CD14-positive monocyte (primary cell): ENCODE data around the gene FAM50B. TPM values are rescaled to one million over a fixed set of nuclear protein-coding genes. Genes with fewer than 3 reads are reported as not detected.

ENCODE experiments used
- DNase-seq, 3 donors: peaks; one replicate each; pipeline ENCODE4 v3.0.0-alpha.2; 2011 to 2022
- H2AFZ ChIP-seq: 2 replicates; pipeline ENCODE4 v1.6.0; 2012; ENCODE audit warnings: mild to moderate bottlenecking, low read depth, low read length, inconsistent platforms; ENCODE audit not compliant: insufficient read depth, poor library complexity, severe bottlenecking
- H3K27ac ChIP-seq, 2 donors: 1 replicate in 1 of 2; 2 replicates in 1 of 2; pipeline ENCODE4 v1.5.1; 2012 to 2013; ENCODE audit warnings: low read length in 2 of 2, control low read depth in 1 of 2, inconsistent platforms in 1 of 2, low read depth in 1 of 2, mild to moderate bottlenecking in 1 of 2
- H3K27me3 ChIP-seq, 2 donors: one replicate each; pipeline versions ENCODE4 v1.6.0 to v1.6.1; 2011 to 2013; ENCODE audit warnings: low read length in 2 of 2; ENCODE audit not compliant: control insufficient read depth in 2 of 2, insufficient read depth in 2 of 2
- H3K36me3 ChIP-seq, 2 donors: replicated peaks in 1 of 2; 1 replicate in 1 of 2; 2 replicates in 1 of 2; pipeline versions ENCODE4 v1.5.1 to v1.6.1; 2012 to 2013; ENCODE audit warnings: low read length in 2 of 2, control low read depth in 1 of 2, inconsistent platforms in 1 of 2, mild to moderate bottlenecking in 1 of 2; ENCODE audit not compliant: insufficient read depth in 2 of 2, control insufficient read depth in 1 of 2
- H3K4me1 ChIP-seq, 2 donors: 1 replicate in 1 of 2; 2 replicates in 1 of 2; pipeline versions ENCODE4 v1.5.1 to v1.6.1; 2012 to 2013; ENCODE audit warnings: low read length in 2 of 2, control low read depth in 1 of 2, inconsistent platforms in 1 of 2, mild to moderate bottlenecking in 1 of 2, moderate library complexity in 1 of 2; ENCODE audit not compliant: insufficient read depth in 2 of 2, control insufficient read depth in 1 of 2
- H3K4me2 ChIP-seq: replicated peaks from 2 replicates; pipeline ENCODE3; 2012; ENCODE audit warnings: low read length, moderate library complexity, mild to moderate bottlenecking; ENCODE audit not compliant: poor library complexity, severe bottlenecking; ENCODE audit errors: extremely low read depth
- H3K4me3 ChIP-seq, 3 experiments: fragments of 200-600 bp in 1 of 3; sonication (generic) in 1 of 3; replicated peaks in 1 of 3; 1 replicate in 2 of 3; 2 replicates in 1 of 3; pipeline ENCODE4 v1.5.1; 2011 to 2013; ENCODE audit warnings: low read length in 3 of 3, mild to moderate bottlenecking in 3 of 3, control low read depth in 2 of 3, low read depth in 2 of 3, inconsistent platforms in 1 of 3, moderate library complexity in 1 of 3
- H3K79me2 ChIP-seq: 2 replicates; pipeline ENCODE4 v1.6.0; 2012; ENCODE audit warnings: mild to moderate bottlenecking, control low read depth, inconsistent platforms, low read length, moderate library complexity; ENCODE audit not compliant: insufficient read depth
- H3K9ac ChIP-seq: 2 replicates; pipeline ENCODE4 v1.6.0; 2017; ENCODE audit warnings: low read length, mild to moderate bottlenecking; ENCODE audit not compliant: insufficient read depth, poor library complexity, severe bottlenecking
- H3K9me3 ChIP-seq, 2 donors: replicated peaks in 1 of 2; 1 replicate in 1 of 2; 2 replicates in 1 of 2; pipeline versions ENCODE4 v1.5.1 to v1.6.1; 2012 to 2013; ENCODE audit warnings: low read length in 2 of 2, control low read depth in 1 of 2; ENCODE audit not compliant: control insufficient read depth in 1 of 2, insufficient read depth in 1 of 2
- H4K20me1 ChIP-seq: 2 replicates; pipeline ENCODE4 v1.6.0; 2012; ENCODE audit warnings: mild to moderate bottlenecking, low read length, control low read depth, moderate library complexity; ENCODE audit not compliant: insufficient read depth
- H3K27ac Mint-ChIP-seq, 7 donors: one replicate each; pipeline ENCODE4 v1.8.0; 2020; ENCODE audit warnings: mild to moderate bottlenecking in 7 of 7, mixed read lengths in 7 of 7, moderate library complexity in 6 of 7, inconsistent platforms in 2 of 7
- H3K27me3 Mint-ChIP-seq, 3 donors: one replicate each; pipeline ENCODE4 v1.8.0; 2021 to 2022; ENCODE audit warnings: low read depth in 3 of 3, mild to moderate bottlenecking in 3 of 3, mixed read lengths in 3 of 3, moderate library complexity in 3 of 3, inconsistent platforms in 1 of 3
- H3K36me3 Mint-ChIP-seq, 2 donors: one replicate each; pipeline ENCODE4 v1.8.0; 2020; ENCODE audit warnings: mixed read lengths in 2 of 2, inconsistent platforms in 1 of 2, mild to moderate bottlenecking in 1 of 2
- H3K4me1 Mint-ChIP-seq: one replicate; pipeline ENCODE4 v1.8.0; 2020; ENCODE audit warnings: mild to moderate bottlenecking, mixed read lengths
- H3K4me3 Mint-ChIP-seq, 2 donors: one replicate each; pipeline ENCODE4 v1.8.0; 2020; ENCODE audit warnings: mild to moderate bottlenecking in 2 of 2, mixed read lengths in 2 of 2, moderate library complexity in 1 of 2
- H3K9me3 Mint-ChIP-seq, 7 donors: one replicate each; pipeline ENCODE4 v1.8.0; 2020 to 2022; ENCODE audit warnings: mixed read lengths in 7 of 7, mild to moderate bottlenecking in 6 of 7, moderate library complexity in 6 of 7, inconsistent platforms in 2 of 7
- WGBS: methylation state at CpG from one replicate; pipeline ENCODE4 v1.1.5; 2013; ENCODE audit warnings: missing lambda C conversion rate; ENCODE audit not compliant: insufficient coverage; 5-methylcytosine and 5-hydroxymethylcytosine counted together
- intact Hi-C, 2 donors: fragments of 100-400 bp; cut with micrococcal nuclease; formaldehyde crosslinking; loops; one replicate each; pipeline versions ENCODE4 v1.15.0 to v1.15.1; 2023
- polyA plus RNA-seq, 3 donors: library from polyadenylated mRNA; depleted of rRNA in 1 of 3; unstranded in 2 of 3; stranded (reverse) in 1 of 3; fragments of 300-500 nt in 2 of 3; fragments of >200 nt in 1 of 3; fragmentation: Illumina TruSeq in 2 of 3; gene quantifications; 1 replicate in 2 of 3; 2 replicates in 1 of 3; pipeline ENCODE4 v1.2.3, GENCODE V29; 2012 to 2021
- TF ChIP-seq, protein P1 (sequence below): fragments of 200-600 bp; IDR thresholded peaks from one replicate; pipeline ENCODE4 v1.8.0; 2022; ENCODE audit warnings: antibody characterized with exemption, mild to moderate bottlenecking

FAM50B gene
- polyA plus RNA-seq, 3 donors = 1.8 to 3.3 (median 3.0) TPM

DNA sequence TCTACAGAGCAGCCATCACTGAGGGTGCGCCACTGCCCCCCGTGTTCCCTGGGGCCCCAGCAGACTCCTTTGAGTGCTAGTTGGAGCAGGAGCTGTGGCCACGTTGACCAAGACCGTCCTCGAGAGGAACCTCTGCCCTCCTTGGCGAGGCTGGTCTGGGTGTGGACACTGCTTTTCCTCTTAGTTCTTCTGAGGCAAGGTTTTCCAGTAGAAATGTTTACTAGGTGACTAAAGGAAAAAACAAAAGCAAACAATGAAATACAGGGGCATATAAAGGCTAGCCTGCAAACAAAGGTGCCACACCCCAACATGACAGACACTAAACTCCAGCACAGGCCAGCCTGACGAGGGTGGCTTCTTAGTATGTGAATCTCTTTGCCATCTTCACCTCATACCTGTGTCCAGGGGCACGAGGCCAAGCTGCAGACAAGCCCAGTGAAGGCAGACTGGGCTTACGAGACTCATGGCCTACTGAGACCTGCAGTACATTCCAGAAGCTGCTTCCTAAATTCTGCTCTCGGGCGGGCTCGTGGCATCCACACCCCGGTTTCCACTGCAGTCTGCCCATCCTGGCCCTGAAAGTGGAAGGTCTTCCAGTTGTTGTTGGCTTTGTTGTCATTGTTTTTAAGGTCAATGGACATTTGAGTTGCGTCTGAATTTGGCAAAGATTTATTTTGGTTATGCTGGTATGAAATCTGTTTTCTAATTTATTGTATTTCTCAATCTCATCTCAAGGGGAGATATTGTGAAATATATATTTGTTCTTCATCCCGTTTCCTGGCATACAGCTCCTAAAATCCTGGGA is 39.2 kb downstream of the FAM50B start:
- Mint-ChIP-seq H3K27ac (no peak overlapping the region), H3K9me3 (peaks cover 0 to under 1% (median 0%) of the 10 kb centered on the region in 7 donors), H3K36me3 (no peaks in the 10 kb centered on the region), H3K4me1 (no peaks in the 10 kb centered on the region), H3K4me3 (no peak overlapping the region), H3K27me3 (peaks cover 0 to 4% (median 0%) of the 10 kb centered on the region in 3 donors)
- Histone ChIP-seq H3K4me3 (no peak overlapping the region), H3K4me2 (no peak overlapping the region), H2AFZ (no peak overlapping the region), H4K20me1 (no peaks in the 10 kb centered on the region), H3K27me3 (no peaks in the 10 kb centered on the region), H3K4me1 (no peaks in the 10 kb centered on the region), H3K27ac (no peak overlapping the region), H3K79me2 (no peaks in the 10 kb centered on the region), H3K9me3 (no peaks in the 10 kb centered on the region), H3K36me3 (no peaks in the 10 kb centered on the region), H3K9ac (no peak overlapping the region)
- WGBS = 95% methylated on average over 7 of the region's 15 CpGs
- TF ChIP-seq, protein P1, sequence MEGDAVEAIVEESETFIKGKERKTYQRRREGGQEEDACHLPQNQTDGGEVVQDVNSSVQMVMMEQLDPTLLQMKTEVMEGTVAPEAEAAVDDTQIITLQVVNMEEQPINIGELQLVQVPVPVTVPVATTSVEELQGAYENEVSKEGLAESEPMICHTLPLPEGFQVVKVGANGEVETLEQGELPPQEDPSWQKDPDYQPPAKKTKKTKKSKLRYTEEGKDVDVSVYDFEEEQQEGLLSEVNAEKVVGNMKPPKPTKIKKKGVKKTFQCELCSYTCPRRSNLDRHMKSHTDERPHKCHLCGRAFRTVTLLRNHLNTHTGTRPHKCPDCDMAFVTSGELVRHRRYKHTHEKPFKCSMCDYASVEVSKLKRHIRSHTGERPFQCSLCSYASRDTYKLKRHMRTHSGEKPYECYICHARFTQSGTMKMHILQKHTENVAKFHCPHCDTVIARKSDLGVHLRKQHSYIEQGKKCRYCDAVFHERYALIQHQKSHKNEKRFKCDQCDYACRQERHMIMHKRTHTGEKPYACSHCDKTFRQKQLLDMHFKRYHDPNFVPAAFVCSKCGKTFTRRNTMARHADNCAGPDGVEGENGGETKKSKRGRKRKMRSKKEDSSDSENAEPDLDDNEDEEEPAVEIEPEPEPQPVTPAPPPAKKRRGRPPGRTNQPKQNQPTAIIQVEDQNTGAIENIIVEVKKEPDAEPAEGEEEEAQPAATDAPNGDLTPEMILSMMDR = no peak
- intact Hi-C loops = no loop called here
- no peak for DNase-seq

- no peak for DNase-seq
- H3K4me1 ChIP-seq = no peaks in the 10 kb centered on the region
These were observed 40.9 kb downstream of the FAM50B start for GRCh38 chr6:3890047-3890446.

More at GRCh38 chr6:3890047-3890446, 40.9 kb downstream of the FAM50B start:
- Histone ChIP-seq H4K20me1 (no peaks in the 10 kb centered on the region), H3K36me3 (no peaks in the 10 kb centered on the region), H3K4me3 (no peak overlapping the region), H3K9me3 (no peaks in the 10 kb centered on the region), H3K27me3 (no peaks in the 10 kb centered on the region), H2AFZ (no peak overlapping the region), H3K4me2 (no peak overlapping the region), H3K27ac (no peak overlapping the region), H3K9ac (no peak overlapping the region), H3K79me2 (no peaks in the 10 kb centered on the region)
- Mint-ChIP-seq H3K4me1 (no peaks in the 10 kb centered on the region), H3K36me3 (no peaks in the 10 kb centered on the region), H3K9me3 (peaks cover 0 to 5% (median 0%) of the 10 kb centered on the region in 7 donors), H3K4me3 (no peak overlapping the region), H3K27ac (no peak overlapping the region), H3K27me3 (peaks cover 0 to 3% (median 0%) of the 10 kb centered on the region in 3 donors)
- WGBS = 60% methylated on average over 1 of the region's 9 CpGs
- intact Hi-C loops = no loop called here
- TF ChIP-seq, protein P1 = no peak
